ENCODE data around the gene BBOF1.
"Not testable (repeated sequence)": the region's sequence is repeated elsewhere in the genome, so short reads cannot be mapped to it uniquely, and the experiment has no call there.

The BBOF1 gene

GRCh38 chr14:74105381-74105780, 86.2 kb downstream of the BBOF1 start:
- no peak for DNase-seq

GRCh38 chr14:74109369-74109768, 90.2 kb downstream of the BBOF1 start:
- no peak for DNase-seq

GRCh38 chr14:74111395-74112216, 92.5 kb downstream of the BBOF1 start:
- DNase-seq = not testable (repeated sequence)

Data from left hindlimb (tissue), 1 donor.